Stimulated activated CD4-positive, alpha-beta T cell treated with anti-CD3 and anti-CD28 coated beads, TNF-alpha, amount 100 ng/mL, for 4 hours (primary cell): ENCODE measurements around the gene FYTTD1.

Source experiments
- DNase-seq, 3 experiments: peaks; one replicate each; pipeline ENCODE4 v3.0.0-alpha.2; 2020; ENCODE audit warnings: low read depth in 3 of 3

Gene FYTTD1

DNA sequence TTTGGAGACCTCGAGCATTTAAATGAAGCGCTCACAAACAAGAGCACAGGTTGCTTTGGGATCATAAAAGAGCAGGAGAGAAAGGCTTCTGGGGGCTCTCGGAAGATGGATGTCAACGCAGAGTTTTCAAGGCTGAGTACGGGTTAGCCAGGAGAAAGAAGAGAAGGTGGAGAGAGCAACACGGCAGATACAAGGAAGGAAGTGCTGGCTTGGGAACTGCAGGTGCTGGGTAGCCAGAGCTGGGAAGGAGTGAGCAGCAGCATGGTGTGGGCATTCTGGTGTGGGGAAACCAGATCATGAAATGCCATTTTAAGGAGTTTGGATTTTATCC is 12.4 kb upstream of the FYTTD1 start:
- DNase-seq = no peak

DNA sequence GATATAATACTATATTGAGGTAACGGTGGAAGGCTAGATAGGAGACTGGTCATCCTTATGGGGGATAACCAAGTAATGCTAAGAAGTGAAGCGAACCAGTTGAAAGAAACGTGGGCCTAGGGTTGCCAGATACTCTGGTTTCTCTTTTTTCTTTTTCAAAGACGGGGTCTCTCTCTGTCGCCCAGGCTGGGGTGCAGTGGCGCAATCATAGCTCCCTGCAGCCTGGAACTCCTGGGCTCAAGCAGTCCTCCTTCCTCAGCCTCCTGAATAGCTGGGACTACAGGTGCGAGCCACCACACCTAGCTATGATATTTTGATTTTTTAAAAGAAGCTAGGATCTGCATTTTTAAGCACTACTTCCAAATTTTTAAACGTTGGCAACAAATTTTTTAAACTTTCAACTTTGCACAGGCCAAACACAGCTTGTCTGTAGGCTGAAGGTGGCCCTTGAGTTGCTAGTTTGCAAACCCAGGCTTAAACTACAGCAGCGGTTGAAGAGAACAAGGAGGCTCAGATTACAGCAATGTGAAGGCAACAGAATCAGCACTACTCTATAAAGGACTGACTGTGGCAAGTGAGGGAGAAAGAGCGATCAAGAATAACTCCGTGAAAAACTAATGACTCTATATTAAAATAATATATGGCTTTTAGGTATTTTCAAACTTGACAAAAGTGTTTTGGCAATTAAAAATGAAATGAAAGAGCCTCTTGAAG is 11.8 kb upstream of the FYTTD1 start:
- no peak for DNase-seq

DNA sequence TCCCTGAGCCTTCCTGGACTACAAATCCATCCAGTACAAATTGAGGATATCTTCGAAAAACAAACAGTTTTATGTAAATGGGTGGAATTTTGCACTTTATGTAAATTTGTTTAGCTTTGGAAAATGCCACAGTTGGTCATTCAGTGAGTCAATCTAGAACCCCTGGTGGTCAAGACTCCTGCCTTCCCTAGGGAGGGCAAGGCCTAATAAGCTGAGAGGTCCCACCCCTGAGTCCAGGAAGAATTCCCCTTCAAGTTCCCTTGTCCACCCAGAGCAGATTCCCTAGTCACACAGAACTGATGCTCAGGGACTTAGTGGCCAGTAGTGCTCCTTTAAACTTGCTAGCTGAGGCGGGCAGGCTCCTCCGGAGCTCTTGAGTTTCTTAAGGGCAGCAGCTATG is 6.9 kb upstream of the FYTTD1 start:
- DNase-seq = no peak

DNA sequence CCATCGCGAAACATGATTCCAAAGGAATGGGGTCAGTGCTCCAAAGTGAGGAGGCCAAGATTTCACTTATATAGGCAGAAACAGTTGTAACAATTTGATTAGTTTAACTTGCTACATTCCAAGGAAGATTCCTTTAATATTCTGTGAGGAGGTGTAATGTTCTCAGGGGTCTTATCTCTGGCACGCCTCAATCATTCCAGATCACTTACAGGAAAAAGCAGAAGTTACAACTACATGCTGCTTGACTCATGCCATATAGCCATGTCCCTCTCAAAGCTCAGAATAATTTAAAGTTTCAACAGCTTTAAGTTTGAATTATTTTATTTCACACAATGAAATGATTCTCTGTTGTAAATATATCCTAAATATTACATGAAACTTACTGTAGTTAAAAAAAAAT is 3.5 kb upstream of the FYTTD1 start:
- no peak for DNase-seq

DNA sequence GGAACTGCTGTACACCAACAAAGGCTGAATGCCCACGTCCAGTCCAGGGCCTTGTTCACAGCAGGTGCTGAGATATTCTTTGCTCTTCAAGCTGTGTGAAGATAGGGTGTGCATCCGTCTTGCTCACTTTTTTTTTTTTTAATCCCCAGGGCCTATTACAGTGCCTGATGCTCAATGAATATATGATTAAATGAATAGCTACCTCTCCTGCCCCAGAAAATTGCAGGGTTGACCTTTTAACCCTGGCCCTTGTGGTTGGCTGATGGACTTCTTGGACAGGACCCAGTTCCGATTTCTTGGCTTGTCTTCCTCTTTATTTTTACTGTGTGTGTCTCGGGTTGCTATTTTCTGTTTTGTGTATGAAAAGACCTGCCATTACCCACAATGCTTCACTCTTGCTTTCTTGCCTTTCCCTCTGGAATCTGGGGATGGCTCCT is 2.9 kb upstream of the FYTTD1 start:
- no peak for DNase-seq

DNA sequence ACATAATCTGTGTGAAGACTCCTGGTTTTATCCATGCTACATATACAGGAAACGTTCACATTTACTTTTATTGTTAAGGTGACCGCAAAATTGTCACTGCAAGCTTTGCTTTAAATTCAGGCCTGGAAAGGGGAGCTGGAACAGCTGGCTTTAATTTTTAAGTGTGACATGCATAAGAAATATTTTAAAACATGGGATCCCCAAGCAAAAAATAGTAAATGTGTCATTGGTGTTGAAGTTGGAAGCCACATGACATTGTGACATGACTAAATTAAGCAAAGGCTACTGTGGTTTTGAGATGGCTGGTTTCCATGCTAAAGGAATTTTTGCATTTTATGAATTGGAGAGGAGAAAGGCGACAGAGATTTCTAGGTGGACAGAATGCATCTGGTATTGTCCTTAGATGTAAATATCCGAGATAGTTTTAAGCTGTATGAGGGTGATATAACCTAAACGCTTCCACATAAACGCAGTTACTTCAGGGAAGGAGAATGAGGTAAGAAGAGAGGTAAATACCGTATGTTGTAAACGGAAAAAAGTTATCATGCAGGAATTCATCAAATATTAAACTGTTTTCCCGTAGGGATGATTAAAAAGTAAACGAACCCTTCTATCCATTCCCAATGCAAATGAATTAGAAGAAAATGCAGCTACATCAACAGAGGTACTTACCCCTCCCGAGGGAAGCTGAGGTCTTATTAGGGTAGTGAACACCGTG is 927 bp upstream of the FYTTD1 start:
- DNase-seq = no peak

DNA sequence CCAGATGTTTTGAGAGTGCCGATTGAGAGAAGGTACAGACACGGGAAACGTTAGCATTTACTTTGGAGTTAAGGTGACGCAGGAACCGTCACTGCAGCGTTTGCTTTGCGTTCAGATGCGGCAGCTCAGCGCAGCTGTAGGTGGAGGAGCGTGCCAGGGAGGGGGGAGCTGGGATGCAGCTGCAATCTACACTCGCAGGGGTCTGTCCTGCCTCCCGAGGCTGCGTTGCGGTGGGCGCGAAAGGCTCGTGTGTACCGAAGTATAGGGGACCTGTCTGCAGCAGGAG is 425 bp upstream of the FYTTD1 start:
- DNase-seq = peak in 1 of 3 experiments; percentile 37

DNA sequence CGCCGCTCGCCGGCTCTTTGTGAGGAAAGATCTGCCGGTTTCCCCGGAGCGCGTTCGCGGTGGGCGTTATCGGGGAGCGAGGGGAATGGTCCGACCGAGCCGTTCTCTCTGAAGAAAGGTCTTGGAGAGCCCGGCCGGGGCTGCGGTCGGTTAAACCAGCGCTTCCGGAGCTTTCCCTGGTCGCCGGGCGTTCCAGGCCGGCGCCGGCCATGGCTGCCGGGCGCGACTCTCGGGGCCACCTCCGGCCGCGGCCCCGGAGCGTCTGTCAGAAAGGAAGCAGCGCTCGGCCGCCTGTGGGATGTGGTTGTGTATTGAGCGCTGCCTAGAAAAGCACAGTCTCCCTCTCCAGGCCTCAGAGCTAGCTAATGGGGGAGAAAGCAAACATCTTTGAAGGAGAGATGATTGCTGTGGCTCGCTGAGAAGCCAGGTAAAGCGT is 731 bp downstream of the FYTTD1 start:
- peak; percentile 21 to 32 (median 22) for DNase-seq

DNA sequence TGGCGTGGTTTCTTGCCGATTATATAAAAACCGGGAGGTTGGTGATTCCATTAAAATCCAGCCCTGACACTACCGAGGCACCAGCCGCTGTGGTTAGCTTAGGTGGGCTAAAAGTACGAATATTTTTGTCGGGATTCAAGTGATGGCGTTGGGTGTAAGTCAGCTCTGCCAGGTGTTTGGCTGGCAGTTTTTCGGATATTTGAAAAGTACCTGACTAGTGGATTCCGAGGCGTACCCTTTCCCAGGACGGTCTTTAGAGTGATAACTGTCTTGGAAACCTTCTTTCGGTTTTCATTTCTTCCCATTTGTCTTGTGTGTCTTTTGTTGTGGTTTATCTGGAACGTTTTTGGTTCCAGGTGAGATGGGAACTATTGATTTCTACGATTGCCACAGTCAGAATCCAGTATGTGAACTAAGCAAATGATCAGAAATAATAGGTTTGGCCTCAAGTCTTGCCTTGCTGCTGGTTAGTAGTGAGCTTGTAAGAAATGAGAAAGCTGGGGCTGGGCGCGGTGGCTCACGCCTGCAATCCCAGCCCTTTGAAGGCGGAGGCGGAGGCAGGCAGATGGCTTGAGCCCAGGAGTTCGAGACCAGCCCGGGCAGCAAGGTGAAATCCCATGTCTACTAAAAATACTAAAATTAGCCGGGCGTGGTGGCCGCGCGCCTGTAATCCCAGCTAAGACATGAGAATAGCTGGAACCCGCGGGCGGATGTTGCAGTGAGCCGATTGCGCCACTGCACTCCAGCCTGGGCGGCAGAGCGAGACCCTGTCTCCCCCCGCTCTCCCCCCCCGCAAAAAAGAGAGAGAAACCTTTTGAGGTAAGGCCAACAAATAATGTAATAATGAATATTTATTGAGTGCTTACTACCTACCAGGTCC is 1.4 kb downstream of the FYTTD1 start:
- no peak for DNase-seq

DNA sequence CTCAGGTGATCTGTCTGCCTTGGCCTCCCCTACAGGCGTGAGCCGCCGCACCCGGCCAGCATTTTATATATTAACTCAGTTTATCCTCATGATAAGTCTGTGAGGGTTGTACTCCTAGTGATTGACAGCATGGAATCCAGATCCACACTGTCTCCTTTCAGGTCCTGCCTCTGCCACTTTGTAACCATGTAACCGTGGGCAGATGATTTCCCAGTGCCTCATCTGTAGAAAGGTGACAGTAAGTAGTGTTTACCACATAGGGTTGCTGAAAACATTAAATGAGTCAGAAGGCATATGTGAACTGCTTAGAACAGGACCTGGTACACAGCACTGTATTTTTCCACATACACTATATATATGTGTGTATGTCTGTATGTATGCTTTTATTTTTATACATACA is 2.4 kb downstream of the FYTTD1 start:
- no peak for DNase-seq

DNA sequence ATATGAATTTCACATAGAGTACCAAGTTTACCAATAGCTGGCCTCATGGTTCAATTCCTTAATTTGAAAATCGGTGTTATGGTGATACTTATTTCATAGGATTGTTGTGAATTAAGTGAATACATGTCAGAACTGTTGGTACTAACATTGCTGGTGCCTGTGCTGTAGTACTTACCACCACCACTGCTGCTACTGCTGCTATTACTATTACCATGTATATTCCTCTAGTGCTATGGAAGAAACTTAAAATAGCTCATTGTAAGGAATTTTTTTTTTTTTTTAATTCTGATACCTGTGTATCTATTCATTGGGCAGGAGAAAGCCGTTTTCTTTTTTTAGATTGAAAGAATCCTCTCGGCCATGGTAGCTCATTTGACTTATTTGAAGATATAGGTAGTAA is 3.6 kb downstream of the FYTTD1 start:
- DNase-seq = no peak

DNA sequence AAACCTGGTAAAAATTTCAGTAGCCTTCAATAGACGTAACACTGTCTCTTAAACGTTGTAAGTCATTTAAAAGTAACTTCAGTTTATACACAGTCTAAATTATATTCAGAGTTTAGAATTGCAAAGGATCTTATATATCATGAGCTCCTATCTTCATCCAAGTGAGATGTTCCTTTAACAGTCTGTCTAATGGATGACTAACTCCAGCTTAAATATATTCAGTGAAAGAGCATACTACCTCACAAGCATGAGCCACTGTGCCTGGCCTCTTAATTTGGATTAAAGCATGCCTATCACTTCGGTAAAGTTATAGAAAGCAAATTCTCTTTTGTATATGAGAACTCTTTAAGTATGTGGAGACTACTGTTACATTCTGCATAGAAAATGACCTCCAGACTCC is 7.0 kb downstream of the FYTTD1 start:
- no peak for DNase-seq

DNA sequence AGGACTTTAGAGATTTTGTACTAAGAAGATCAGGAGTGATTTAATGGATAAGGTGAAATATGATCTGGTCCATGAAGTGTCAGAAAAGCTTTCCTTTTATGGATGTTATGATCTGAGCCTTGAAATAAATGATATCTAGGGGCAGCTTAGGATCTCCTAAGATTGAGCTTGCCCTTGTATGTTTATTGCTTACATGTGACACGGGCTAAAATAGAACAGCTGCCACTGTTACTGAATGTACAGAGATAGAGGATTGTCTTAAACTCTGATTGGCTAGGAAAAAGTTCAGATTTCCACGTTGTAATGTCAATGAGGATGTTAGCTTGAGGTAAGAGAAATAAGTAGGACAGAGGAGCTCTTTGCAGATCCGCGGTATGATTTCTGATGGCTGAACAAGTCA is 8.8 kb downstream of the FYTTD1 start:
- DNase-seq = no peak

DNA sequence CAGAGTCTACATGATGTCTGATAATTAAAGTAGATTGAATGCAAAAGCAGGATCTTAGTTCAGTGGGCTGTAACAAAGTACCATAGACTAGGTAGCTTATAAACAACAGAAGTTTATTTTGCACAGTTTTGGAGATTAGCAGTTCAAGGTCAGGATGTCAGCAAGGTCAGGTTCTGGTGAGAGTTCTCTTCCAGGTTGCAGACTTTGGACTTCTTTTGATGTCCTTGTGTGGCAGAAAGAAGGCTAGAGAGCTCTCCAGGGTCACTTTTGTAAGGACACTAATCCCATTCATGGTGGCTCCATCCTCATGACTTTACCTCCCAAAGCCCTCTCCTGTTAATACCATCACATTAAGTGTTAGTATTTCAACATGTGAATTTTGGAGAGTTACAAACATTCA is 12.1 kb downstream of the FYTTD1 start:
- no peak for DNase-seq

DNA sequence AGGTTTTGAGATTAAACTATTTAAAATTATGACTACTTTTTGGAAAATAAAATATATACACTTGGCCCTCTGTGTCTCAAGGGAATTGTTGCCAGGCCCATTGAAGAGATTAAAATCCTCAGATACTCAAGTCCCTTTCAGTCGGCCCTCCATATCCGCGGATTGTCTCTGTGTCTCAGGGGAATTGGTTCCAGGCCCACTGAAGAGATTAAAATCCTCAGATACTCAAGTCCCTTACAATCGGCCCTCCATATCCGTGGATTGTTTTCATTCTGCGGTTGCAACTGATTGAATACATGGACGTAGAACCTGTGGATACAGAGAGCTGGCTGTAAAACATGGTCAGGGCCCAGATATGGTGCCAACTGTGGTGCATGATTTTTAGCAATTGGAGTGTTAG is 25.6 kb downstream of the FYTTD1 start:
- no peak for DNase-seq

DNA sequence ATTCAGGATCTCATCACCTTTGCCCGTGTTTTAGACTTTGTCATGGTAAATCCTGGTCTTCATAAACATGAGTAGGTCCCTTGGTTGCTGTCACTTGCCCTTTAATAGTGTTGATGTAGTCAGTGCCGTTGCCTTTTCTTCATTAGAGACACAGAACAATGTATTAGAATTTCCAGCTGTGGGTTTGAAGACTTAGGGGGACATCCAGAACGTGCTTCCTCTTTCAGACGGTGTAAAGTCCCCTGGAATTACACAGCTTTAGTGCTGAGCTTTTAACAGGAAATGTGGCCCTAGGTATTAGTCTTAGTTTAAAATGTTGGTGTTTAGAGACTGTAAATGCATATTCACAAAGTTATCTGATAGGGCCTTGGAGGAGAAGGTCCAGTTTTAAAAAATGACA is 32.5 kb downstream of the FYTTD1 start:
- DNase-seq = no peak

DNA sequence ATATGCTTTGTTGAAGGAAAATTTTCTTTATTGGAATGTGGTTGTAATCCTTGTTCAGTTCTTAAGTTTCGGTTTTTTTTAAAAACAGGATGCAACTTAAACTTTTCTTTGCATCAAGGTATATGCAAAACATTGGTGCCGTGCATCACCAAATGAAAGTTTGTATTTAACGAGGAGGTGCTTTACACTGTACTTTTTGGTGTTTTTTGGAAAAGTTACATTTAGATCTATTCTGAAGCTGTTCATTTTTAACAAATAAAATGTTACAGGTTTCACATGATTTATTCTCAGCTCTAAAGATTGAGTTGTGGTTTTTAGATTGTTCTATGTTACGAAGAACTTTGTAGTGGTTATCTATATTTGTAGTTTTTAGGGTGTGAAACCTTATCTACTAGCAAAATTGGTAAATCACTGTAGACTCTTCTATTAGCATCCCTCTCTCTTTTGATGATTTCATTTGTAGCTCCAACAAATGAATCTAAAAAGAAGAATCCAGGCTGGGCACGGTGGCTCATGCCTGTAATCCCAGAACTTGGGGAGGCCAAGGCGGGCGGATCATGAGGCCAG is 34.4 kb downstream of the FYTTD1 start:
- DNase-seq = no peak

DNA sequence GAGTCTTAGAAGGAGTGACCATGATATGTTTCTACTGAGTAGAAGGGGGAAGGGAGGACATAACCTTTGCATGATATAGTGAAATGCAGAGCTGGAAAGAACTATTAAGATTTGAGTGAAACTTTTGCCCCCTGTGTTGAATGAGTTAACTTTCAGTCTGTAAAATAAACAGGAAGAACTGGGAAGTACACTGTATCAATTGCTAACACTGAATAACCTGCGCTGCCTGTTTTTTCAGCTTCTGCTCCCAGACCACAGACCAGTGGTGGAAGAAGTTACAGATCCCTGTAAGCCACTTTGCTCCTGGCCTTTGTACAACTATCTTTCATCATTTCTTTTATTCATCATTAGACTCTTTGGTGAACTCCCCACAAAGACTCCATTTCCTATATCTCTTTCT is 37.7 kb downstream of the FYTTD1 start:
- DNase-seq = no peak

DNA sequence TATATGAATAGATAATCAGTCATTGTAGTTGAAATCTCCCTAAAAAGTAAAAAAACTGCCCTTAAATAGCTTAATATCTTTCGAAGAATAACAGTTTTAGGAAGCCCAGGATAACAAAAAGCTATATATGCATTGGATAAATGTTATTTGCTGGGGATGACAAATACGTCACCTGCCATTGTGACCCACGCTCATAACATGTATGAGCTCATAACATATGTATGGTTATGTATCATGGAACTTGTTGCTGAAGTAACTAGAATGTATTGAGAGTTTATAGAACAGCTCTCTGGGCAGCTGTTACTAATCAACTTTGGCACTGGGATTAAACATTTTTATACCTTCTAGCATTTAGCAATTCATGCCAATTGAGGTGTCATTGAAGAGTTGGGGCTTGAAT is 39.6 kb downstream of the FYTTD1 start:
- DNase-seq = no peak

DNA sequence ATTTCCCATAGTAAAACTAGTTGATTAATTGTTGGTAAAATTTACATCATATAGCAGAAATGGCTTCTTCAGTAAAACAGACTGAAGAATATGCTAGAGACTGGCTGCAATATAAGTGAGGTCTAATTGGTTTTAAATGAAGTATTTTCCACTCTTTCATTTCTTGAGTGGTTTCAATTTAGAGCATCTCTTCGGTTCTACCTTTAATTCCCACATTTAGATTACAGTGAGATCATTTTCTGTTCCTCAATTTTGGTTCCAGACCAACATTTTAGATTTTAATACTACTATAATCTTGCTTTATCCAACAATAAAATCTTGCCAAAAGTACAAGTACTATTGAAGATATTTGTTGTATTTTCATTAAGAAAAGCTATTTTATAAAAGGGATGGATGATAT is 40.4 kb downstream of the FYTTD1 start:
- no peak for DNase-seq

DNA sequence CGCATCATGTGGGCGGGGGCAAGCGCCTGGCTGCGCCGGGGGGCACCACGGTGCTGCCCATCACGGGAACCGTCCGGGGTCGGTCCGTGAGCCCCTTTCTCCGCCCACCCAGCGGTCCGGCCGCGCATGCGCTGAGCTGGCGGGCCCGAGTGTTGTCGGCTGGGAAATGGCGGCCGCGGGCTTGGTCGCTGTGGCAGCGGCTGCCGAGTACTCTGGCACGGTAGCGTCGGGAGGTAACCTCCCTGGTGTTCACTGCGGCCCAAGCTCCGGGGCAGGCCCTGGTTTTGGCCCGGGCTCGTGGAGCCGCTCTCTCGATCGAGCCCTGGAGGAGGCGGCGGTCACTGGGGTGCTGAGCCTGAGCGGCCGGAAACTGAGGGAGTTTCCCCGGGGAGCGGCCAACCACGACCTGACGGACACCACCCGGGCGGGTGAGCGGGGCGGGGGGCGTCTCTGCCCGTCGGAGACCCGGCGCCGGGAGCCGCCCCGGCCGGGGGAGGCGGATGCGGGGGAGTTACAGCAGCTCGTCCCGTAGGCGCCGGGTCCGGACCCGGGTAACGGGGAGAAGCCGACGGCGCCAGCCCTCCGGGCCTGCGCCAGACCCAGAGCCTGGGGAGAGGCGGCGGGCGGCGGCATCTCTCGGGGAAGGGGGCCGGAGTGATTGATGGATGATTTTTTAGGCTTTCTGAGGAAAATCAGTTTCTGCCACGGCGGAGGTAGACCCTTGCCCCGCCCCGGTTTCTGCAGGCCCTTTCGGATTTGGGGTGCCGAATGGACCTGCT is 41.6 kb downstream of the FYTTD1 start, which contains the start of gene LRCH3:
TSS of gene LRCH3 (plus strand) at position 142 of the 779 bp plus-strand sequence. CDS start at position 167, 25 bp downstream.
- peak; percentile 67 to 76 (median 68) for DNase-seq
